NCI-H345 treated with DMSO at 0.1 percent for 48 hours (cell line): ENCODE measurements around the gene ARAP3.
"Not testable (repeated sequence)": the region's sequence is repeated elsewhere in the genome, so short reads cannot be mapped to it uniquely, and the experiment has no call there.

Experiments used
- DNase-seq: peaks from one replicate; lab custom pipeline; 2025; ENCODE audit not compliant: unreplicated experiment; lab: John Stamatoyannopoulos, UW

ARAP3 gene

GRCh38 chr5:141618030-141618803 lies 63.8 kb downstream of the ARAP3 start:
- peak; percentile 53 for DNase-seq

GRCh38 chr5:141617682-141618029 lies 64.4 kb downstream of the ARAP3 start:
- DNase-seq: no peak

- DNase-seq: no peak
These were observed 64.9 kb downstream of the ARAP3 start for GRCh38 chr5:141617128-141617527.

GRCh38 chr5:141615991-141616720 lies 65.9 kb downstream of the ARAP3 start:
- DNase-seq: no peak

- no peak for DNase-seq
These were observed 68.7 kb downstream of the ARAP3 start for GRCh38 chr5:141613344-141613743.

DNA sequence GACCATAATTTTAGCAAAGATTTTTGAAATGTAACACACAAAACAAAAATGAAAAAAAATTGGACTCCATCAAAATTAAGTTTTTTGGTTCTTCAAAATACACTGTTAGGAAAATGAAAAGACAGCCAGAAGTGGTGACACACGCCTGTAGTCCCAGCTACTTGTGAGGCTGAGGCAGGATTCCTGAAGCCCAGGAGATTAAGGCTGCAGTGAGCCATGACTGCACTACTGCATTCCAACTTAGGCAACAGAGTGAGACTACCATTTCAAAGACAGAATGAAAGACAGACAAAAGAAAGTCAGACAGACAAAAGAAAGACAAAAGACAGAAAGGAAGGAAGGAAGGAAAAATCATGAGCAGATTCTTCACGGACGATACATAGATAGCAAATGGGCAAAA lies 70.7 kb downstream of the ARAP3 start:
- DNase-seq: no peak

DNA sequence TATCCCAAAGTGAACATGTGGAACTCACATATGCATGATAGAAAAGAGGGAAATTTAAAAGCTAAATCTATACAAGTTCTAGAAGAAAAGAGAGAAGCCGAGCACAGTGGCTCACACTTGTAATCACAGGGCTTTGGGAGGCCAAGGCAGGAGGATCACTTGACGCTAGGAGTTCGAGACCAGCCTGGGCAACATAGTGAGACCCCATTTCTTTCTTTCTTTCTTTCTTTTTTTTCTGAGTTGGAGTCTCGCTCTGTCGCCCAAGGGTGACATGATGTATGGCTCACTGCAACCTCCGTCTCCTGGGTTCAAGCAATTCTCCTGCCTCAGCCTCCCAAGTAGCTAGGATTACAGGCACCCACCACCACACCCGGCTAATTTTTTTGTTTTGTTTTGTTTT lies 72.1 kb downstream of the ARAP3 start:
- not testable (repeated sequence) for DNase-seq

GRCh38 chr5:141609044-141609443 lies 73.0 kb downstream of the ARAP3 start:
- DNase-seq: no peak

GRCh38 chr5:141608557-141608956 lies 73.5 kb downstream of the ARAP3 start:
- DNase-seq: no peak

DNA sequence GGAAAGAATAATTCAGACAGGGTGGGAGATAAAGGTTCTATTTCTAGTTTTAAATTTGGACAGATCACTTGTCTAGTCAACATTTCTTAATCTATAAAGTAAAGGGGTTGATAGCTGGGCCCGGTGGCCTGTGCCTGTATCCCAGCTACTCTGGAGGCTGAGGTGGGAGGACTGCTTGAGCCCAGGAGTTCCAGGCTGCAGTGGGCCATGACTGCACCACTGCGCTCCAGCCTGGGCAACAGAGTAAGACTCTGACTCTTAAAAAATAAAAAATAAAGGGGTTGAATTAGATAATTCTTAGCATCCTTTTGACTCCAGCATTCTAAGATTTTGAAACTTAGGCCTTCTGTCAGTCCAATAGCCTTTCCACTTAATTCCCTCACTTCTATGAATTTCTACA lies 74.0 kb downstream of the ARAP3 start:
- DNase-seq: no peak

DNA sequence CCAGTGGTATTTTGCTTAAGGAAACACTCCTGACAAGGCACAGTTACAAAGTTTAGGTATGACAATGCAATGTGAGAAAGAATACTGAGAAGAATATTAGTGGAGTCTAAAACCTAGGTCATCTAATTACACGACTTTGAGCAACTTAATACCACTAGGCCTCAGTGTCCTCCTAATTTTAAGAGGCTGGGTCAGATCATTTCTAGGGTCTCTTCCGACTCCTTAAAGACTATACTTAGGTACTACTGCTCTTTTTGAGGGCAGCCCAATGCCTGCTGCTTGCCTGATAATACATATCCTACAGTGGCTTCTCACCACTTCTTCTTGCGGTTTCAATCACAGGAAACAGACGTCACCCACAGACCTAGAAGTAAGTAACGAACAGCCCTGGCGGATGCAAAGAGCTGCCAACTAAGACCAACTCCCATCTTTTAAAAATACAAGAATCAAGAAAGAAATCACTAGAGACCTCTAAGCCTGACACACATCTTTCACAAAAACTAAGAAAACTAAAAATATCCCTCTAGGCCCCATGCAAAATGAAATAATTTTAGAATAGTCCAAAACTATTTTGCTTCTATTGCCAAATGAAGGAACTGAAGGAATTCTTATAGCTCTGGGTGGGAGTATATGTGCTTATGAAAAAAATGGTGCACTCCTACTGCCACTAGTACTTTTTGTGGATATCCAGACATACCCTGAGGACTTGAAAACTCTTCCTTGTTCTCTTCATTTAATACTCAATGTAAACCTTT lies 76.3 kb downstream of the ARAP3 start:
- no peak for DNase-seq

- no peak for DNase-seq
These were observed 77.9 kb downstream of the ARAP3 start for GRCh38 chr5:141603923-141604717.
